HCT116 (cell line): ENCODE data around the gene SRPX.

ENCODE experiments used
- CTCF ChIP-seq, 3 experiments: fragments of 200-600 bp in 1 of 3; sonication (generic) in 1 of 3; IDR thresholded peaks in 2 of 3; conservative IDR thresholded peaks in 1 of 3; 2 replicates each; pipeline ENCODE4 v1.5.1; 2012 to 2017; ENCODE audit warnings: low read depth in 2 of 3, low read length in 2 of 3, antibody characterized with exemption in 1 of 3, borderline replicate concordance in 1 of 3, control low read depth in 1 of 3, mild to moderate bottlenecking in 1 of 3, mixed read lengths in 1 of 3, mixed run types in 1 of 3, moderate library complexity in 1 of 3; ENCODE audit not compliant: insufficient read depth in 1 of 3
- ELF1 ChIP-seq: IDR thresholded peaks from 2 replicates; pipeline ENCODE4 v1.6.1; 2012; ENCODE audit warnings: low read depth, borderline replicate concordance
- RAD21 ChIP-seq: IDR thresholded peaks from 2 replicates; pipeline ENCODE4 v1.6.1; 2012; ENCODE audit warnings: low read depth, mild to moderate bottlenecking
- SP1 ChIP-seq: IDR thresholded peaks from 2 replicates; pipeline ENCODE4 v1.6.1; 2012; ENCODE audit warnings: low read depth
- ZBTB33 ChIP-seq: IDR thresholded peaks from 2 replicates; pipeline ENCODE4 v1.6.1; 2011; ENCODE audit warnings: mild to moderate bottlenecking, low read length, moderate library complexity; ENCODE audit not compliant: insufficient replicate concordance; ENCODE audit errors: extremely low read depth
- ZNF274 ChIP-seq: fragments of 200-500 bp; sonication (Bioruptor generic); IDR thresholded peaks from 2 replicates; pipeline ENCODE4 v1.6.1; 2014; ENCODE audit warnings: mild to moderate bottlenecking, low read depth, low read length, inconsistent platforms

- no peak for TF ChIP-seq CTCF (IDR thresholded peaks at IDR 0.05 in 2 of 3, conservative IDR thresholded peaks at IDR 0.05 in 1 of 3; ENCODE audit: borderline replicate concordance in 1 of 3, insufficient read depth in 1 of 3, low read depth in 2 of 3, low read length in 2 of 3)
- no peak for TF ChIP-seq ZBTB33
- no peak for TF ChIP-seq ZNF274
- no peak for TF ChIP-seq SP1
- no peak for TF ChIP-seq ELF1
- no peak for TF ChIP-seq RAD21
These were observed 42.3 kb upstream of the SRPX start for GRCh38 chrX:38262715-38263620.
